HG02981 (cell line): ENCODE results near the gene BBX.

Experiments
- ATAC-seq: cut with Tn5 transposase; IDR thresholded peaks from one replicate; pipeline ENCODE4 v1.9.1; 2021; ENCODE audit warnings: mild to moderate bottlenecking, moderate library complexity; ENCODE audit not compliant: unreplicated experiment

The BBX gene

DNA sequence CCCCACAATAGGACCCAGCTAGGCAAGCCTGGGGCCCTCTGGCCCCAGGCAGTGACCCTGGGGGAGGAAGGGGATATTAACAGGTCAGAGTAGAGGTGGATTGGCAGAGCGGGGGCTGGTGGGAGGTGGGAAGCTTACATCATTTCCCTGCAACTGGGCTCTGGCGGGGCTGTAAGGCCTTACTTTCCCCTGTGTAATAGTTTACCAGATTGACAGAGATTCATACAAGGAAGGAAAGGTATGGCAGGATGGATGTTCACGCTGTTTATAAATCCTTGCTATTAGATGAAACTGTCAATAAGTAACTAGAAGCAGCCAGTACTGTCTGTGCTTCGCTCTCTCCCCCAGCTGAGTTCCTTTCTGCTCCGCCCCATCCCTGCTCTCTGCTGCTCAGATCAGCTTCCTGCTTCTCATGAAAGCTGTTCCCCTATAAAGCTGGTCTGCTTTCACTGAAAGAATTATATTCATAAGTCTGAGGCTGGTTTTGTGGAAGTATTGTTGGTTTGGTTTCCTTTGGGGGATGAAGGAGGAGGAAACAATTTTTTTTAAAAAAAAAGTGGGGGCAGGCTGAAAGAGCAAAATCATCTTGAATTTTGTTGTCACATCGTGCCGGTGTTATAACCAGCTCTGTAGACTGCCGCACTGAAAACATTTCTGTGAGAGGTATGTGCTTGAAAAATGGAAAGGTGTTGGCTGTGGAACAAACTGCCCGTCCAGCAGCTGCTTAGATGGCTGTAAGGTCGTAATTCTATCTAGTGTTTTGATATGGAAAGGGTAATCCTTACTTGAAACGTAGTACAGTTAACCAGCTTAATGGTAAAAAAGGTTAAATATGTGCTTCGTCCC, 76.4 kb downstream of the BBX start:
- peak; percentile 94 for ATAC-seq

DNA sequence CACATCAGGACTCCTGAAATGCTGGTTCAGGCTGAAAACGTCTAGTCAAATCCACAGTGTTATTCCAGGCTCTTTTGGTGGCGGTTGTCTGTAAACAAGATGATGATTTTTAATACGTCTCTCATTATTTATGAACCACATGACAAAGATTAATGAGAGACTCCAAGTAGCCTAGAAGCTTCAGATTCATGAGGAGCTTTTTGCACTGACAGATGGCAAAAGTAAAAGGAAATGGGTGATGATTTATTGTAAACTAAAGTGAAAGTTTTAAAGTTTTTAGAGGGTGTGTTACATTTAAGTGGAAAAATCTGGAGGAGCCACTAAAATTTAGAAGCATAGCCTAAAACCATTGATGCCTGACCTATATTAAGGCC, 77.0 kb downstream of the BBX start:
- no peak for ATAC-seq

- ATAC-seq: no peak
Measured at GRCh38 chr3:107600780-107601179, 78.0 kb downstream of the BBX start.

DNA sequence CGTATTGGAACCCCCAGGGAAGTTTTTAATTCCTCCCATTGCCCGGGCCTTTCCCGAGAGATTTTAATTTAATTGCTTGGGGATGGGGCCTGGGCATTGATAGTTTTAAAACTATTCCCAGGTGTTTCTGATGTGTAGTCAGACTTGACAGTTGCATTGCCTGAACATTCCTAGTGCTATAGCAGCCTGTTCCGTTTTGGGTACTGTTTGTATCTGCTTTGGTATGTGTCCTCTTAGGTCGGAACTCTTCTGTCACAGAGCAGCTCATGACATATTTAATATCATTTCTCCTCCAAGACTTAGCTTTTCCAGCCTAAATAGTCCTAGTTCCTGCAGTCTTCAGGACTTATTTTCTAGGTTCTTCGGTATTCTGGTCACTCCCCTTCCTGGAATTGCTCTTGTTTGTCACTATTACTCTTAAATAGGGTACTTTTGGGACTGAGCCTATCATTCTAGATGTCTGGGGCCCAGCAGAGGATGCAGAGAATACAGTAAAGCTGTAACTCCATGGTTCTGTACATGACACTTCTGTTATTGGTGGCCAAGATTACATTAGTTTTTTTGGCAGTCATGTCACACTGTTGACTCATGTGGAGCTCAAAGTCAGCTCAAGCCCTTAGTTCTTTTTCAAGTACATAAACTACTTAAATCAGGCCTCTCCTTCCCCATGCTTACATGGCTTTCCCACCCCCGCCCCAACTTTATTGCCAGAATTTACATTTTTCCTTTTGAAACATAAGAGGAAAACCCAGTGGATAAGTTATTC, 81.5 kb downstream of the BBX start:
- no peak for ATAC-seq

DNA sequence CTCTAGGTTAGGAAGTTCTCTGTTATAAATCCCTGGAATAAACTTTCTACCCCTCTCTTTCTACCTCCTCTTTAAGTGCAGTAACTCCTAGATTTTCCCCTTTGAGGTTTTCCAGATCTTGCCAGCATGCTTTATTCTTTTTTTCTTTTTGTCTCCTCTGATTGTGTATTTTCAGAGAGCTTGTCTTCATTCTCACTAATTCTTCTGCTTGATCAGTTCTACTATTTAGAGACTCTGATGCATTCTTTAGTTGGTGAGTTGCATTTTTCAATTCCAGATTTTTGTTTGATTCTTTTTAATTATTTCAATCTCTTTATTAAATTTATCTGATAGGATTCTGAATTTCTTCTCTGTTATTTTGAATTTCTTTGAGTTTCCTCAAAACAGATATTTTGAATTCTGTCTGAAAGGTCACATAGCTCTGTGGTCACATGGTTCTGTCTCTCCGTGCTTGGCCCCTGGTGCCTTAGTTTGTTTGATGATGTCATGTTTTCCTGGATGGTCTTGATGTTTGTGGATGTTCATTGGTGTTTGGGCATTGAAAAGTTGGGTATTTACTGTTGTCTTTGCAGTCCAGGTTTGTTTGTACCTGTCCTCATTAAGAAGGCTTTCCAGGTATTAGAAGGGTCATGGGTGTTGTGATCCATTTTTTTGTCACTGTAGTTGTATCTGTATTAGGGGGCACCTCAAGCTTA, 89.2 kb downstream of the BBX start:
- ATAC-seq: no peak

- ATAC-seq: no peak
Measured at GRCh38 chr3:107612664-107613084, 89.9 kb downstream of the BBX start.

- ATAC-seq: no peak
Measured at GRCh38 chr3:107619549-107619948, 96.8 kb downstream of the BBX start.

- no peak for ATAC-seq
Measured at GRCh38 chr3:107620534-107620933, 97.8 kb downstream of the BBX start.

GRCh38 chr3:107621465-107621864, 98.7 kb downstream of the BBX start:
- no peak for ATAC-seq

DNA sequence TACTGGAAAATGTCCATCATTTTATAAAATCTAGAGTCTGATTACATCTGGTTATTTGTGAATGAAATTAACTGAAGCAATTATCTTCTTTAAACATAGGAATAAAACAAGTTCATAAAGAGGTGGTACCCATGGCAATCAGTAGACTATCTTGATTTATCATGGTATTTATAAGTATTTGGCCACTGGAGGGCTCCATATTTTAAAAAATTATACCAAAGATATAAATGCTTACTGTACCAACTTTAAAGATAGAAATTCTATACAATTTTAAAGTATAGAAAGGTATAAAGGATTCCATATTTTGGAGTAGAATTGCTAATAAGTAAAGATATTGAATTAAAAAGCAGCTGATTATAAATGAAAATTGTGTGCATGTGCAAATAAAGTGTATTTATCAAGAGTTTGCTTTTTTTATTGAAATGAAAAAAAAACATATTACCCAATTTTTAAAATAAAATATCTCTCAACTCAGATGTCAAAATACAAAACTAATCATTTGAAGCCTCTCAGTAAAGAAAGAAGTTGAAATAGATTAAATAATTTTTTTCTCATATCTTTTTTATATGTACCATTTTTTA, 105.3 kb downstream of the BBX start:
- ATAC-seq: no peak

GRCh38 chr3:107629566-107629965, 106.8 kb downstream of the BBX start:
- ATAC-seq: no peak

DNA sequence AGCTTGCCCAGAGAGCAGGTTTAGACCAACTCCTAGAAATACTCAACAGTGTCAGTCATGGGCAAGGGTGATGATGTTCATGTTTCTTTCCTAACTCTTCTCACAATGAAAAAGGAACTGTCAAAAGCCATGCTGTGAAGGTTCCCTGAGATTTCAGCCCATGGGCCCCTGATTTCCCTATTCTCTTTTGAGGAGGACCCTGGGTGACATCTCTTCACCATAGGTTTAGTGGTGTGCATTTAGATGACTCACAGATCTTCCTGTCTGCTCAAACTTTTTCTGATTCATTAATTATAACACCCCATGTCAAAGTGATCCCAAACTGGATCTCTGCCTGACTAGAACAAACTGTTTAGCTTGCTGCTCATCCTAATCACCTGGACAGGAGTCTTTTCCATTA, 108.0 kb downstream of the BBX start:
- ATAC-seq: no peak

- no peak for ATAC-seq
Measured at GRCh38 chr3:107632576-107632975, 109.8 kb downstream of the BBX start.

GRCh38 chr3:107633327-107634098, 110.8 kb downstream of the BBX start:
- ATAC-seq: peak; percentile 90

GRCh38 chr3:107634099-107634489, 111.3 kb downstream of the BBX start:
- peak; percentile 21 for ATAC-seq

DNA sequence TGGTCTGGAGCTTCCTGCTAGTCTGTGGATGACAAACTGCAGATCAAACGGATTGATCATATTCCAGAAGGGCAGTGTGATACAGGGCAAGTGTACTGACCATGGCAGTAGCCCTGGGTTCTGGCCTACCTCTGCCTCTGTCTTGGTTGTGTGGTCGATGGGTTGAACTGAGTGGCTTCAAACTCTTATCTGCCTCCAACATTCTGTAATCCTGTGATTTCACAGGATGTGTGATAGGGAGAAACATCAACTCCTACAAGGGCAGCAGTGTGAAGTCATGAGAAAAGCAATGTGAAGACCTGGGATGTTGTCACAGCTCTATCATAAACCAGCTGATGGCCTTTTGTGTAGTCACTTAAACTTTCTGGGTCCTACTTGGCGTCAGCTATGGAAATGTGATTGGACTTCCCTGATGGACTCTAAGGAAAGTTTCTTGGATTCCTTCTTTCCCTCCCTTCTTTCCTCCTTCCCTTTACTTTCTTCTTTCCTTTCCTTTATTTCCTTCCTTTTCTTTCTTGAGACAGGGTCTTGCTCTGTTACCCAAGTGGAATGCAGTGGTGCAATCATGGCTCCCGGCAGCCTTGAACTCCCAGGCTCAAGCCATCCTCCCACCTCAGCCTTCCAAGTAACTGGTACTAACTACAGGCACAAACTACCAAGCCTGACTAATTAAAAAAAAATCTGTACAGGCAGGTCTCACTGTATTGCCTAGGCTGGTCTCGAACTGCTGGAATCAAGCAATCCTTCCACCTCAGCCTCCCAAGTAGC, 114.8 kb downstream of the BBX start:
- no peak for ATAC-seq

- peak; percentile 59 for ATAC-seq
Measured at GRCh38 chr3:107641572-107642307, 119.0 kb downstream of the BBX start.

- ATAC-seq: no peak
Measured at GRCh38 chr3:107643038-107643883, 120.5 kb downstream of the BBX start.
